Endothelial cell of umbilical vein (primary cell): Measurements from ENCODE around the gene FNIP2. TPM values are rescaled to one million over a fixed set of nuclear protein-coding genes. Genes with fewer than 3 reads are reported as not detected.

Experiments used
- Bru-seq: library from RNA; stranded (reverse); fragments of 400-500 nt; gene quantifications from one replicate; lab custom pipeline; 2021; lab: Mats Ljungman, UMichigan
- BruChase-seq, 2 experiments: library from RNA; stranded (reverse); fragments of 400-500 nt; gene quantifications; one replicate each; lab custom pipeline; 2021; lab: Mats Ljungman, UMichigan
- BruUV-seq: library from RNA; stranded (reverse); fragments of 400-500 nt; replicated peaks from 2 replicates; lab custom pipeline; 2021; lab: Mats Ljungman, UMichigan
- CTCF ChIA-PET: fragments of 300-600, 350-600 bp; sonication (Branson Sonifier 250); formaldehyde crosslinking; loops from one replicate; lab custom pipeline; 2021; ENCODE audit warnings: antibody characterized with exemption, inconsistent platforms; lab: Charles Lee
- POLR2A ChIA-PET: fragments of 300-600, 350-600 bp; sonication (Branson Sonifier 250); formaldehyde crosslinking; loops from one replicate; lab custom pipeline; 2021; ENCODE audit warnings: antibody characterized with exemption, inconsistent platforms; lab: Charles Lee
- DNase-seq: peaks from one replicate; pipeline ENCODE4 v3.0.0-alpha.2; 2011; ENCODE audit warnings: low read depth, low spot score
- FAIRE-seq: peaks from 2 replicates; lab custom pipeline; 2011; peaks lifted over from hg19 to GRCh38; lab: Jason Lieb, UNC
- H2AFZ ChIP-seq: 2 replicates; pipeline ENCODE4 v1.6.0; 2012; ENCODE audit warnings: low read depth, low read length, control low read depth, inconsistent platforms
- H3K27ac ChIP-seq: 2 replicates; pipeline ENCODE4 v1.5.1; 2011; ENCODE audit warnings: low read depth, mild to moderate bottlenecking, control low read depth, low read length, moderate library complexity; ENCODE audit not compliant: insufficient read depth
- H3K27me3 ChIP-seq, 2 experiments: 2 replicates each; pipeline versions ENCODE4 v1.6.0 to v1.6.1; 2011; ENCODE audit warnings: low read length in 2 of 2, mixed read lengths in 1 of 2; ENCODE audit not compliant: control insufficient read depth in 2 of 2, insufficient read depth in 2 of 2
- H3K36me3 ChIP-seq, 2 experiments: 2 replicates in 1 of 2; 3 replicates in 1 of 2; pipeline ENCODE4 v1.5.1; 2011; ENCODE audit warnings: low read length in 2 of 2, mild to moderate bottlenecking in 1 of 2, moderate library complexity in 1 of 2; ENCODE audit not compliant: control insufficient read depth in 2 of 2, insufficient read depth in 2 of 2; ENCODE audit errors: extremely low read depth in 1 of 2
- H3K4me1 ChIP-seq: 3 replicates; pipeline ENCODE4 v1.5.1; 2011; ENCODE audit warnings: mild to moderate bottlenecking, low read length; ENCODE audit not compliant: control insufficient read depth, insufficient read depth; ENCODE audit errors: extremely low read depth
- H3K4me2 ChIP-seq: 2 replicates; pipeline ENCODE4 v1.6.1; 2011; ENCODE audit warnings: low read length, control low read depth, mixed read lengths; ENCODE audit not compliant: insufficient read depth
- H3K4me3 ChIP-seq, 3 experiments: fragments of 200-600 bp in 1 of 3; sonication (generic), shearing (Covaris generic) in 1 of 3; replicated peaks in 1 of 3; 2 replicates each; pipeline ENCODE4 v1.5.1; 2011 to 2016; ENCODE audit warnings: control low read depth in 3 of 3, low read length in 3 of 3, mild to moderate bottlenecking in 2 of 3, inconsistent platforms in 1 of 3, low read depth in 1 of 3, moderate library complexity in 1 of 3; ENCODE audit not compliant: insufficient read depth in 1 of 3
- H3K79me2 ChIP-seq: 2 replicates; pipeline ENCODE4 v1.6.0; 2012; ENCODE audit warnings: low read length, inconsistent platforms; ENCODE audit not compliant: control insufficient read depth, insufficient read depth
- H3K9ac ChIP-seq: replicated peaks from 2 replicates; pipeline ENCODE3; 2011; ENCODE audit warnings: low read length, control low read depth; ENCODE audit not compliant: insufficient read depth; ENCODE audit errors: extremely low read depth
- H3K9me1 ChIP-seq: replicated peaks from 3 replicates; pipeline ENCODE4 v1.6.0; 2011; ENCODE audit warnings: mild to moderate bottlenecking, low read length; ENCODE audit not compliant: control insufficient read depth, insufficient read depth; ENCODE audit errors: extremely low read depth
- H3K9me3 ChIP-seq: replicated peaks from 2 replicates; pipeline ENCODE4 v1.5.1; 2012; ENCODE audit warnings: low read length, inconsistent platforms; ENCODE audit not compliant: control insufficient read depth, insufficient read depth
- H4K20me1 ChIP-seq: replicated peaks from 2 replicates; pipeline ENCODE3; 2011; ENCODE audit warnings: mild to moderate bottlenecking, low read length; ENCODE audit not compliant: control insufficient read depth, insufficient read depth; ENCODE audit errors: extremely low read depth
- EZH2 ChIP-seq: IDR thresholded peaks from 2 replicates; pipeline ENCODE4 v1.6.1; 2012; ENCODE audit warnings: borderline replicate concordance, low read depth, mild to moderate bottlenecking, moderate library complexity, low read length, inconsistent platforms; ENCODE audit not compliant: severe bottlenecking
- FOS ChIP-seq: IDR thresholded peaks from 2 replicates; pipeline ENCODE4 v1.6.1; 2011; ENCODE audit warnings: mild to moderate bottlenecking, low read length, moderate library complexity, borderline replicate concordance; ENCODE audit not compliant: insufficient read depth
- GATA2 ChIP-seq: IDR thresholded peaks from 2 replicates; pipeline ENCODE4 v1.7.0; 2011; ENCODE audit warnings: low read depth, mild to moderate bottlenecking, moderate library complexity, mixed read lengths, low read length; ENCODE audit not compliant: insufficient read length, insufficient read depth
- JUN ChIP-seq: IDR thresholded peaks from 2 replicates; pipeline ENCODE4 v1.6.1; 2011; ENCODE audit warnings: borderline replicate concordance, low read depth; ENCODE audit not compliant: insufficient read length, insufficient read depth
- MAX ChIP-seq: IDR thresholded peaks from 2 replicates; pipeline ENCODE4 v1.6.1; 2011; ENCODE audit not compliant: insufficient read depth, insufficient read length
- MYC ChIP-seq: IDR thresholded peaks from one replicate; pipeline ENCODE4 v1.6.1; 2011; ENCODE audit warnings: mild to moderate bottlenecking, low read depth, low read length
- POLR2A ChIP-seq: IDR thresholded peaks from 2 replicates; pipeline ENCODE4 v1.6.1; 2012; ENCODE audit warnings: low read depth, mild to moderate bottlenecking, control low read depth, low read length
- POLR2AphosphoS5 ChIP-seq: IDR thresholded peaks from 2 replicates; pipeline ENCODE4 v1.6.1; 2012; ENCODE audit warnings: low read depth, mild to moderate bottlenecking, control low read depth, low read length, moderate library complexity; ENCODE audit not compliant: insufficient read depth
- dilution Hi-C: fragments of 300-500 bp; cut with MboI; formaldehyde crosslinking; loops from one replicate; pipeline ENCODE4 v1.15.0; 2019; ENCODE audit warnings: low sequenced_read_pairs; ENCODE audit not compliant: extremely low pct_ligation_motif_present
- intact Hi-C: fragments of 100-400 bp; cut with micrococcal nuclease; formaldehyde crosslinking; loops from one replicate; pipeline ENCODE4 v1.10.0; 2022
- long read RNA-seq: library from polyadenylated mRNA; stranded (forward); transcript quantifications from one replicate; pipeline ENCODE4 v2.0.0, GENCODE V29; 2021
- polyA minus RNA-seq, 3 experiments: library from RNA; depleted of rRNA, polyadenylated mRNA; stranded (reverse); fragments of >200 nt; gene quantifications; 1 replicate in 1 of 3; 2 replicates in 2 of 3; pipeline ENCODE4 v1.2.3, GENCODE V29; 2011
- polyA plus RNA-seq, 4 experiments: library from polyadenylated mRNA; depleted of rRNA in 3 of 4; stranded (reverse) in 3 of 4; unstranded in 1 of 4; fragments of >200 nt; gene quantifications; 2 replicates each; pipeline versions ENCODE4 v1.2.1 to v1.2.3, GENCODE V29; 2011 to 2012; ENCODE audit warnings: missing spikeins in 1 of 4
- total RNA-seq: library from RNA; stranded (reverse); gene quantifications from 2 replicates; pipeline ENCODE4 v1.2.3, GENCODE V29; 2021
- TF ChIP-seq, protein P1 (sequence below), 2 donors: IDR thresholded peaks; 1 replicate in 1 of 2; 2 replicates in 1 of 2; pipeline ENCODE4 v1.5.1; 2011; ENCODE audit warnings: low read length in 2 of 2, mild to moderate bottlenecking in 2 of 2, moderate library complexity in 2 of 2, control low read depth in 1 of 2, inconsistent platforms in 1 of 2, low read depth in 1 of 2; ENCODE audit not compliant: insufficient read depth in 1 of 2; ENCODE audit errors: extremely low read depth in 1 of 2

The FNIP2 gene
- 13.6 and 14.4 TPM in 2 replicates for total RNA-seq
- polyA plus RNA-seq = 2.6 and 4.5 TPM in 2 replicates
- polyA plus RNA-seq (2011; cell fraction: cytosol; rRNA removed) = 3.5 and 4.2 TPM in 2 replicates
- 7.5 and 8.0 TPM in 2 replicates for polyA plus RNA-seq (2011; cell fraction: nucleus; rRNA removed)
- polyA plus RNA-seq (2012) = 3.1 and 4.1 TPM in 2 replicates
- polyA minus RNA-seq = 15.5 and 16.7 TPM in 2 replicates
- polyA minus RNA-seq (2011; cell fraction: cytosol; rRNA and poly(A)+ RNA removed) = 0.51 TPM
- 26.0 and 35.9 TPM in 2 replicates for polyA minus RNA-seq (2011; cell fraction: nucleus; rRNA and poly(A)+ RNA removed)
- percentile 72 among the genes with signal in this experiment for Bru-seq, nascent RNA
- BruChase-seq, experiment 1, labeled RNA remaining after a 6-hour chase = percentile 58 among the genes with signal in this experiment
- BruChase-seq, experiment 2, labeled RNA remaining after a 2-hour chase = percentile 64 among the genes with signal in this experiment
- long read RNA-seq, full-length matches to known transcripts = 2 of 11 reads
- long read RNA-seq, partial matches to known transcripts = 2 of 11 reads
- long read RNA-seq, other reads (novel, unspliced or antisense) = 7 of 11 reads

GRCh38 chr4:158768555-158769174 lies at the start of gene FNIP2:
FNIP2 (plus strand) TSS chr4:158769026; CDS start chr4:158769213, 187 bp downstream.
- BruUV-seq = no TSS peak
- DNase-seq (peak; percentile 80), FAIRE-seq (peak; percentile 53)
- peak within 1 kb of the TSS; percentile 90 for H3K4me2 ChIP-seq
- ChIA-PET CTCF (interaction anchor here (1.5 to 2.2 kb wide), 5 partner anchors 14 to 687 kb away, joined by 3 to 22 read pairs (median 4); no protein-coding TSS in a partner anchor), POLR2A (no interaction called here)
- peaks cover 31% of the 10 kb centered on the region for H3K4me1 ChIP-seq
- H3K27me3 ChIP-seq = no peaks in the 10 kb centered on the region
- no peaks in the 10 kb centered on the region for H3K36me3 ChIP-seq
- peak within 1 kb of the TSS; percentile 87 for H2AFZ ChIP-seq
- no peaks in the 10 kb centered on the region for H3K9me1 ChIP-seq
- peaks cover 11% of the 10 kb centered on the region for H3K79me2 ChIP-seq
- H3K27ac ChIP-seq = peak within 1 kb of the TSS; percentile 68
- H3K4me3 ChIP-seq = peak within 1 kb of the TSS; percentile 59 to 80 (median 75)
- intact Hi-C loops (loop anchor here (1.0 to 2.0 kb wide), 6 partner anchors 15 to 96 kb away; partner anchors contain the start of genes ETFDH and PPID), dilution Hi-C loops (no loop called here)
- peaks cover 2% of the 10 kb centered on the region for H4K20me1 ChIP-seq
- TF ChIP-seq, protein P1, sequence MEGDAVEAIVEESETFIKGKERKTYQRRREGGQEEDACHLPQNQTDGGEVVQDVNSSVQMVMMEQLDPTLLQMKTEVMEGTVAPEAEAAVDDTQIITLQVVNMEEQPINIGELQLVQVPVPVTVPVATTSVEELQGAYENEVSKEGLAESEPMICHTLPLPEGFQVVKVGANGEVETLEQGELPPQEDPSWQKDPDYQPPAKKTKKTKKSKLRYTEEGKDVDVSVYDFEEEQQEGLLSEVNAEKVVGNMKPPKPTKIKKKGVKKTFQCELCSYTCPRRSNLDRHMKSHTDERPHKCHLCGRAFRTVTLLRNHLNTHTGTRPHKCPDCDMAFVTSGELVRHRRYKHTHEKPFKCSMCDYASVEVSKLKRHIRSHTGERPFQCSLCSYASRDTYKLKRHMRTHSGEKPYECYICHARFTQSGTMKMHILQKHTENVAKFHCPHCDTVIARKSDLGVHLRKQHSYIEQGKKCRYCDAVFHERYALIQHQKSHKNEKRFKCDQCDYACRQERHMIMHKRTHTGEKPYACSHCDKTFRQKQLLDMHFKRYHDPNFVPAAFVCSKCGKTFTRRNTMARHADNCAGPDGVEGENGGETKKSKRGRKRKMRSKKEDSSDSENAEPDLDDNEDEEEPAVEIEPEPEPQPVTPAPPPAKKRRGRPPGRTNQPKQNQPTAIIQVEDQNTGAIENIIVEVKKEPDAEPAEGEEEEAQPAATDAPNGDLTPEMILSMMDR (IDR thresholded peaks at IDR 0.05; ENCODE audit: extremely low read depth in 1 of 2, insufficient read depth in 1 of 2, low read depth in 1 of 2, low read length in 2 of 2) = no peak
- TF ChIP-seq JUN = no peak
- no peak for TF ChIP-seq FOS
- peak; percentile 13 for TF ChIP-seq POLR2AphosphoS5
- TF ChIP-seq MAX = no peak
- TF ChIP-seq POLR2A = peak; percentile 53
- TF ChIP-seq GATA2 = no peak
- no peak for TF ChIP-seq MYC
- no peak for TF ChIP-seq EZH2
- H3K9me3 ChIP-seq = no peaks in the 10 kb centered on the region
- peak within 1 kb of the TSS; percentile 65 for H3K9ac ChIP-seq
